ENCODE data around the gene BMP2K. TPM values are rescaled to one million over a fixed set of nuclear protein-coding genes. Genes with fewer than 3 reads are reported as not detected.
"Not testable (repeated sequence)": the region's sequence is repeated elsewhere in the genome, so short reads cannot be mapped to it uniquely, and the experiment has no call there.

BMP2K gene
- total RNA-seq, 2 experiments from 2014 or later: 43.4 to 61.1 TPM

DNA sequence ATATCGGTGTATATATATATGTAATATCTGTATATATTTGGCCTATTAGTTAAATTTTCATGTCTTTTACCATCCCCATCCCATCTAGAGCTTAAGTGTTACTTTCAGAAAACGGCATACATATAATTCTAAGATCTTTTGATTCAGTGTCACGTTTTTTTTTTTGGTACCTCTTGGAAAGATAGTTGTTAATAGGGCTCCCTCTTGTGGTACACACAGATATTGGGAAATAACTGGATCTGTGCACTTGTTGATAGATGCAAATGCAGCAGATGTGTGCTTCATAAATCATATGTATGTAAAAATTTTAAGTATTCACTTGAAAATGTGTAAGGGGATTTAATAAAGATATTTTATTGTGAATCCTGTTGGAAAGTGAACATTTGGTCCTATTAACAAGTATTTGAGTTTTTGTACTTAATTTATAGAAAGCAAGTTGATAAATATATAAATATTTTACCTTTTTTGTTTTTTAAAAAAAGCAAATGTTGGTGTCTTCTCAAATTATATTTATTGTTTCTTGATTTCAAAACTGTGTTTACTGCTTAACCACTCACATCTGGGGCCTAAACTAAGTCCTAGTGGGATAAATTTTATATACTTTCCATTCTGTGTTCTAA, 88.4 kb downstream of the BMP2K start:
- Histone ChIP-seq H3K4me1 (ENCODE audit: insufficient read depth, low read length, poor library complexity, severe bottlenecking) (no peaks in the 10 kb centered on the region), H4K20me1 (ENCODE audit: insufficient read depth, low read length) (no peaks in the 10 kb centered on the region), H3K27ac (ENCODE audit: low read depth, low read length, poor library complexity, severe bottlenecking) (no peak overlapping the region), H3K4me2 (ENCODE audit: low read length) (no peak overlapping the region), H3K79me2 (ENCODE audit: insufficient read depth, low read depth, low read length) (no peaks in the 10 kb centered on the region; the same call in 1 of the 2 replicates), H3K9me2 (ENCODE audit: insufficient read depth, low read length) (no peaks in the 10 kb centered on the region), H3K36me3 (ENCODE audit: insufficient read depth, low read length) (peaks cover 54% of the 10 kb centered on the region), H3K4me3 (ENCODE audit: low read depth, low read length, poor library complexity, severe bottlenecking) (no peak overlapping the region), H2AFZ (ENCODE audit: low read length) (no peak overlapping the region), H3K9me3 (ENCODE audit: low read length) (no peaks in the 10 kb centered on the region)
- TF ChIP-seq CTCF (conservative IDR thresholded peaks at IDR 0.05; ENCODE audit: low read length) (peak; percentile 96), EZH2phosphoT487 (IDR thresholded peaks at IDR 0.05; ENCODE audit: borderline replicate concordance, low read depth, low read length) (no peak)
- peak; percentile 86 for DNase-seq (ENCODE audit: low spot score)
- ChIA-PET POLR2A (interaction anchor here (0.7 to 2.2 kb wide), 8 partner anchors 12 to 249 kb away, joined by 3 to 8 read pairs (median 4); partner anchors contain the start of gene BMP2K), CTCF (ENCODE audit: unreplicated experiment) (interaction anchor here (1.6 kb wide), 1 partner anchor 250 kb away, joined by 7 read pairs; no protein-coding TSS in a partner anchor)
- no TSS peak for BruUV-seq (replicated peaks)
- intact Hi-C loops (cut with micrococcal nuclease; ENCODE audit: unreplicated experiment): loop anchor here (1.0 to 2.0 kb wide), 2 partner anchors 88 to 252 kb away; partner anchors contain the start of gene BMP2K

DNA sequence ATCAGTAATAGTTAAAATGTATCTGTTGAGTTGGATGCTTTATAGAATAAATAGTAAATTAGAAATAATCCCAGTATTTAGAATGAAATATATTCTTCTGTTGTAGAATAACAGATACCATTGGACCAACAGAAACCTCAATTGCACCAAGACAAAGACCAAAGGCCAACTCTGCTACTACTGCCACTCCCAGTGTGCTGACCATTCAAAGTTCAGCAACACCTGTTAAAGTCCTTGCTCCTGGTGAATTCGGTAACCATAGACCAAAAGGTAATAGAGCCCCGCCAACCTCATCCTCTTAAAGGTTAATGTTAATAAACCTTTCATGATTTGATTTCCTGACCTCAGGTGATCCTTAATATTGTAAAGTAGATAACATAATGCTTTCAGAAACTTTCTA, 89.3 kb downstream of the BMP2K start:
- Histone ChIP-seq H3K9me2 (ENCODE audit: insufficient read depth, low read length) (no peaks in the 10 kb centered on the region), H3K9me3 (ENCODE audit: low read length) (no peaks in the 10 kb centered on the region), H3K36me3 (ENCODE audit: insufficient read depth, low read length) (peaks cover 50% of the 10 kb centered on the region), H3K4me3 (ENCODE audit: low read depth, low read length, poor library complexity, severe bottlenecking) (no peak overlapping the region), H3K4me2 (ENCODE audit: low read length) (no peak overlapping the region), H3K27ac (ENCODE audit: low read depth, low read length, poor library complexity, severe bottlenecking) (no peak overlapping the region), H3K79me2 (ENCODE audit: insufficient read depth, low read depth, low read length) (no peaks in the 10 kb centered on the region; the same call in 1 of the 2 replicates), H4K20me1 (ENCODE audit: insufficient read depth, low read length) (no peaks in the 10 kb centered on the region), H3K4me1 (ENCODE audit: insufficient read depth, low read length, poor library complexity, severe bottlenecking) (no peaks in the 10 kb centered on the region), H2AFZ (ENCODE audit: low read length) (no peak overlapping the region)
- CTCF ChIA-PET (ENCODE audit: unreplicated experiment): no interaction called here
- no peak for DNase-seq (ENCODE audit: low spot score)
- BruUV-seq (replicated peaks): no TSS peak
- TF ChIP-seq EZH2phosphoT487 (IDR thresholded peaks at IDR 0.05; ENCODE audit: borderline replicate concordance, low read depth, low read length) (no peak), CTCF (conservative IDR thresholded peaks at IDR 0.05; ENCODE audit: low read length) (no peak)
- POLR2A ChIA-PET: interaction anchor here (0.7 kb wide), 1 partner anchor 13 kb away, joined by 3 read pairs; no protein-coding TSS in a partner anchor
- intact Hi-C loops (cut with micrococcal nuclease; ENCODE audit: unreplicated experiment): loop anchor here (2.0 kb wide), 1 partner anchor 89 kb away; the partner anchor contains the start of gene BMP2K

- CTCF ChIA-PET (ENCODE audit: unreplicated experiment); H3K79me2 ChIP-seq (ENCODE audit: insufficient read depth, low read depth, low read length); H3K4me3 ChIP-seq (ENCODE audit: low read depth, low read length, poor library complexity, severe bottlenecking); H3K27ac ChIP-seq (ENCODE audit: low read depth, low read length, poor library complexity, severe bottlenecking); intact Hi-C loops (cut with micrococcal nuclease; ENCODE audit: unreplicated experiment); H3K4me1 ChIP-seq (ENCODE audit: insufficient read depth, low read length, poor library complexity, severe bottlenecking); DNase-seq (ENCODE audit: low spot score); H3K4me2 ChIP-seq (ENCODE audit: low read length); H3K9me2 ChIP-seq (ENCODE audit: insufficient read depth, low read length); BruUV-seq (replicated peaks); H2AFZ ChIP-seq (ENCODE audit: low read length); H3K9me3 ChIP-seq (ENCODE audit: low read length); H4K20me1 ChIP-seq (ENCODE audit: insufficient read depth, low read length): not testable (repeated sequence)
- peaks cover 66% of the 10 kb centered on the region for H3K36me3 ChIP-seq (ENCODE audit: insufficient read depth, low read length)
- POLR2A ChIA-PET: interaction anchor here (1.2 to 2.2 kb wide), 2 partner anchors 10 to 19 kb away, joined by 4 to 5 read pairs; no protein-coding TSS in a partner anchor
Measured at GRCh38 chr4:78868712-78869111, 92.6 kb downstream of the BMP2K start.
